Measurements from ENCODE around the gene SNRPE. TPM values are rescaled to one million over a fixed set of nuclear protein-coding genes. Genes with fewer than 3 reads are reported as not detected.

The SNRPE gene
- total and polyA plus RNA-seq, 9 of the 15 experiments (the other 6 are each of a cell fraction or from before 2014, with no cell fraction given) = 216 to 1,893 (median 487) TPM

GRCh38 chr1:203880606-203881005 is 19.2 kb downstream of the SNRPE start:
- DNase-seq (ENCODE audit: extremely low read depth in 1 of 4, low spot score in 3 of 4) (no peak), FAIRE-seq (no peak), ATAC-seq (no peak)
- ChIA-PET POLR2A (interaction anchor here (0.6 to 0.8 kb wide), 4 partner anchors 8 to 293 kb away, joined by 3 to 5 read pairs (median 4); no protein-coding TSS in a partner anchor), CTCF (ENCODE audit: low intra/inter-chr PET ratio) (no interaction called here)
- Histone ChIP-seq H2AFZ (ENCODE audit: low read depth, low read length) (no peak overlapping the region), H3K27ac (ENCODE audit: extremely low read depth, low read depth, low read length) (no peak overlapping the region), H3K79me2 (ENCODE audit: control insufficient read depth, insufficient read depth, low read length) (no peaks in the 10 kb centered on the region), H4K20me1 (replicated peaks; ENCODE audit: control insufficient read depth, insufficient read depth, low read length) (no peaks in the 10 kb centered on the region), H3K9me1 (ENCODE audit: control insufficient read depth, insufficient read depth, low read length) (no peaks in the 10 kb centered on the region), H3K27me3 (ENCODE audit: control insufficient read depth in 2 of 2, insufficient read depth in 2 of 2, low read length in 2 of 2) (no peaks in the 10 kb centered on the region), H3K4me3 (no peak overlapping the region), H3K36me3 (ENCODE audit: control insufficient read depth, insufficient read depth, low read length) (peaks cover 19% of the 10 kb centered on the region; the same call in 1 of the 3 replicates), H3K9ac (ENCODE audit: insufficient read depth in 1 of 2, low read depth in 2 of 2, low read length in 2 of 2) (no peak overlapping the region), H3K4me1 (replicated peaks in 1 of 2; ENCODE audit: control insufficient read depth in 2 of 2, insufficient read depth in 2 of 2, low read length in 2 of 2) (no peaks in the 10 kb centered on the region), H3K9me3 (replicated peaks; ENCODE audit: control insufficient read depth, insufficient read depth, low read depth, low read length) (no peaks in the 10 kb centered on the region), H3K4me2 (ENCODE audit: insufficient read depth, low read length) (no peak overlapping the region)
- in situ Hi-C loops (cut with MboI) = no loop called here
- intact Hi-C loops (cut with micrococcal nuclease) = no loop called here
- BruUV-seq (replicated peaks) = no TSS peak
- 83% methylated on average over 5 of the region's 5 CpGs for WGBS (ENCODE audit: insufficient coverage, low coverage, missing lambda C conversion rate)
- TF ChIP-seq XRCC4 (IDR thresholded peaks at IDR 0.05; ENCODE audit: extremely low read depth, insufficient read depth, insufficient read length) (no peak), RNF2 (IDR thresholded peaks at IDR 0.05) (no peak), CLOCK (CRISPR knock-in tag; IDR thresholded peaks at IDR 0.05; ENCODE audit: borderline replicate concordance) (no peak), ZNF318 (IDR thresholded peaks at IDR 0.05; ENCODE audit: borderline replicate concordance in 1 of 2, low read depth in 1 of 2) (no peak), SAFB2 (IDR thresholded peaks at IDR 0.05; ENCODE audit: borderline replicate concordance, low read depth, low read length, severe bottlenecking) (no peak), POLR2AphosphoS5 (IDR thresholded peaks at IDR 0.05; ENCODE audit: control insufficient read depth, insufficient read depth, low read depth, low read length) (no peak), TFE3 (CRISPR knock-in tag; IDR thresholded peaks at IDR 0.05) (no peak), SPI1 (IDR thresholded peaks at IDR 0.05; ENCODE audit: borderline replicate concordance, low read depth, low read length) (no peak), ZNF696 (CRISPR knock-in tag; conservative IDR thresholded peaks at IDR 0.05) (no peak)

All from K562 (cell line).